IMR-90 (cell line): Measurements from ENCODE around the gene TECPR2. TPM values are rescaled to one million over a fixed set of nuclear protein-coding genes. Genes with fewer than 3 reads are reported as not detected.

Experiments used
- ATAC-seq: fragments of 200-7000 bp; cut with Tn5 transposase; 2 replicates; pipeline ENCODE4 v1.9.1; 2020; ENCODE audit warnings: low read depth, mild to moderate bottlenecking, moderate library complexity
- BruUV-seq: library from RNA; stranded (reverse); fragments of 400-500 nt; replicated peaks from 2 replicates; lab custom pipeline; 2021; lab: Mats Ljungman, UMichigan
- CTCF ChIA-PET: fragments of 300-600 bp; formaldehyde crosslinking; extraction: SDS; loops from one replicate; lab custom pipeline; 2021; ENCODE audit warnings: antibody characterized with exemption; lab: Yijun Ruan, JAX
- POLR2A ChIA-PET: fragments of 300-600 bp; sonication (Branson Sonifier 250); formaldehyde crosslinking; loops from one replicate; lab custom pipeline; 2022; ENCODE audit warnings: antibody characterized with exemption; ENCODE audit not compliant: unreplicated experiment; lab: Charles Lee
- DNase-seq: peaks from one replicate; pipeline ENCODE4 v3.0.0; 2013
- H2AFZ ChIP-seq: replicated peaks from 2 replicates; pipeline ENCODE3; 2013; ENCODE audit warnings: low read length, mild to moderate bottlenecking; ENCODE audit not compliant: poor library complexity
- H2AK5ac ChIP-seq: 2 replicates; pipeline ENCODE4 v1.6.1; 2013; ENCODE audit warnings: low read depth, low read length, inconsistent platforms
- H2AK9ac ChIP-seq: replicated peaks from 2 replicates; pipeline ENCODE3; 2013; ENCODE audit warnings: mild to moderate bottlenecking, low read depth, low read length, moderate library complexity; ENCODE audit not compliant: poor library complexity
- H2BK120ac ChIP-seq: 2 replicates; pipeline ENCODE4 v1.6.1; 2013; ENCODE audit warnings: low read depth, low read length, inconsistent platforms
- H2BK15ac ChIP-seq: 3 replicates; pipeline ENCODE4 v1.6.1; 2013; ENCODE audit warnings: low read depth, low read length, inconsistent platforms
- H2BK20ac ChIP-seq: 2 replicates; pipeline ENCODE4 v1.6.1; 2013; ENCODE audit warnings: low read depth, mild to moderate bottlenecking, inconsistent platforms, low read length, moderate library complexity
- H2BK5ac ChIP-seq: 2 replicates; pipeline ENCODE4 v1.6.1; 2013; ENCODE audit warnings: mild to moderate bottlenecking, low read depth, low read length, inconsistent platforms; ENCODE audit not compliant: poor library complexity, severe bottlenecking
- H3K14ac ChIP-seq: replicated peaks from 2 replicates; pipeline ENCODE4 v1.6.1; 2013; ENCODE audit warnings: low read depth, low read length, inconsistent platforms
- H3K18ac ChIP-seq: 2 replicates; pipeline ENCODE4 v1.6.1; 2013; ENCODE audit warnings: low read depth, low read length, control low read depth
- H3K23ac ChIP-seq: 2 replicates; pipeline ENCODE4 v1.6.1; 2013; ENCODE audit warnings: low read depth, low read length, inconsistent platforms
- H3K27ac ChIP-seq: 2 replicates; pipeline ENCODE4 v1.5.1; 2013; ENCODE audit warnings: mild to moderate bottlenecking, control low read depth, low read length; ENCODE audit not compliant: insufficient read depth
- H3K27me3 ChIP-seq: 2 replicates; pipeline ENCODE4 v1.6.1; 2013; ENCODE audit warnings: low read length; ENCODE audit not compliant: control insufficient read depth, insufficient read depth
- H3K36me3 ChIP-seq: 2 replicates; pipeline ENCODE4 v1.6.1; 2013; ENCODE audit warnings: low read length, mixed read lengths; ENCODE audit not compliant: control insufficient read depth, insufficient read depth
- H3K4ac ChIP-seq: 2 replicates; pipeline ENCODE4 v1.6.1; 2013; ENCODE audit warnings: low read depth, low read length, inconsistent platforms
- H3K4me1 ChIP-seq: 2 replicates; pipeline ENCODE4 v1.6.1; 2013; ENCODE audit warnings: low read length, mixed read lengths; ENCODE audit not compliant: control insufficient read depth, insufficient read depth
- H3K4me2 ChIP-seq: 2 replicates; pipeline ENCODE4 v1.6.1; 2013; ENCODE audit warnings: low read depth, mild to moderate bottlenecking, control low read depth, low read length, moderate library complexity
- H3K4me3 ChIP-seq: 2 replicates; pipeline ENCODE4 v1.5.1; 2013; ENCODE audit warnings: low read depth, mild to moderate bottlenecking, control low read depth, low read length, moderate library complexity; ENCODE audit not compliant: insufficient read depth
- H3K56ac ChIP-seq: 2 replicates; pipeline ENCODE4 v1.6.1; 2013; ENCODE audit warnings: low read length, inconsistent platforms; ENCODE audit not compliant: insufficient read depth; ENCODE audit errors: extremely low read depth
- H3K79me1 ChIP-seq, 2 experiments: 2 replicates each; pipeline ENCODE4 v1.6.1; 2013; ENCODE audit warnings: low read length in 2 of 2, inconsistent platforms in 1 of 2, low read depth in 1 of 2
- H3K9ac ChIP-seq: 2 replicates; pipeline ENCODE4 v1.6.1; 2013; ENCODE audit warnings: low read depth, low read length, control low read depth
- H3K9me1 ChIP-seq: 2 replicates; pipeline ENCODE4 v1.6.1; 2013; ENCODE audit warnings: low read length, inconsistent platforms; ENCODE audit not compliant: insufficient read depth
- H3K9me3 ChIP-seq: 2 replicates; pipeline ENCODE4 v1.6.1; 2013; ENCODE audit warnings: low read length; ENCODE audit not compliant: control insufficient read depth, insufficient read depth
- H4K20me1 ChIP-seq: 2 replicates; pipeline ENCODE4 v1.6.1; 2013; ENCODE audit warnings: low read length, inconsistent platforms; ENCODE audit not compliant: insufficient read depth
- H4K5ac ChIP-seq: 2 replicates; pipeline ENCODE4 v1.6.1; 2013; ENCODE audit warnings: mild to moderate bottlenecking, low read depth, low read length, control low read depth
- H4K8ac ChIP-seq, 2 experiments: 2 replicates each; pipeline ENCODE4 v1.6.1; 2013; ENCODE audit warnings: low read depth in 2 of 2, low read length in 2 of 2, control low read depth in 1 of 2, inconsistent platforms in 1 of 2
- H4K91ac ChIP-seq: 2 replicates; pipeline ENCODE4 v1.6.1; 2013; ENCODE audit warnings: low read depth, low read length, inconsistent platforms; ENCODE audit not compliant: insufficient read depth
- BHLHE40 ChIP-seq: fragments of 150-350 bp; IDR thresholded peaks from 2 replicates; pipeline ENCODE4 v1.6.1; 2016; ENCODE audit warnings: mild to moderate bottlenecking, low read depth, low read length
- CTCF ChIP-seq: conservative IDR thresholded peaks from 2 replicates; pipeline ENCODE4 v1.5.1; 2012; ENCODE audit warnings: mild to moderate bottlenecking, low read depth, low read length, improper control_type of control experiment
- FOS ChIP-seq: fragments of 150-350 bp; IDR thresholded peaks from 2 replicates; pipeline ENCODE4 v1.6.1; 2016; ENCODE audit warnings: low read depth, low read length
- MAFK ChIP-seq: IDR thresholded peaks from 2 replicates; pipeline ENCODE4 v1.6.1; 2012; ENCODE audit warnings: low read depth, low read length, improper control_type of control experiment
- MXI1 ChIP-seq: IDR thresholded peaks from 2 replicates; pipeline ENCODE4 v1.6.1; 2012; ENCODE audit warnings: low read depth, mild to moderate bottlenecking, low read length, moderate library complexity, borderline replicate concordance
- NFE2L2 ChIP-seq: fragments of 150-350 bp; IDR thresholded peaks from 2 replicates; pipeline ENCODE4 v1.6.1; 2016; ENCODE audit warnings: low read depth, mild to moderate bottlenecking, low read length
- POLR2A ChIP-seq: IDR thresholded peaks from 2 replicates; pipeline ENCODE4 v1.6.1; 2012; ENCODE audit warnings: mild to moderate bottlenecking, low read depth, low read length
- RAD21 ChIP-seq: IDR thresholded peaks from 2 replicates; pipeline ENCODE4 v1.6.1; 2012; ENCODE audit warnings: low read length, improper control_type of control experiment
- RCOR1 ChIP-seq: IDR thresholded peaks from 2 replicates; pipeline ENCODE4 v1.6.1; 2012; ENCODE audit warnings: mild to moderate bottlenecking, low read length, improper control_type of control experiment; ENCODE audit not compliant: insufficient replicate concordance
- RFX5 ChIP-seq: IDR thresholded peaks from 2 replicates; pipeline ENCODE4 v1.8.0; 2012; ENCODE audit warnings: low read depth, mild to moderate bottlenecking, low read length, moderate library complexity
- SMC3 ChIP-seq: fragments of 150-350 bp; IDR thresholded peaks from 2 replicates; pipeline ENCODE4 v1.6.1; 2016; ENCODE audit warnings: low read depth, mild to moderate bottlenecking, antibody characterized with exemption, low read length, moderate library complexity
- WGBS, 2 experiments: methylation state at CpG; one replicate each; pipeline versions ENCODE4 v1.1.5 to v1.1.7; 2013; ENCODE audit warnings: missing lambda C conversion rate in 2 of 2; ENCODE audit not compliant: insufficient read length in 1 of 2; ENCODE audit errors: extremely low coverage in 2 of 2; 5-methylcytosine and 5-hydroxymethylcytosine counted together
- dilution Hi-C: fragments of 300-500 bp; cut with HindIII; formaldehyde crosslinking; loops from one replicate; pipeline ENCODE4 v1.14.3; 2018; ENCODE audit warnings: low sequenced_read_pairs; ENCODE audit not compliant: unreplicated experiment
- in situ Hi-C: fragments of 300-500 bp; cut with MboI; formaldehyde crosslinking; loops from 3 replicates; pipeline ENCODE4 v1.14.3; 2019; ENCODE audit warnings: low sequenced_read_pairs, inconsistent platforms, mixed read lengths
- intact Hi-C: fragments of 100-400 bp; cut with micrococcal nuclease; formaldehyde crosslinking; loops from 2 replicates; pipeline ENCODE4 v1.10.0; 2022
- polyA plus RNA-seq, 3 experiments: library from polyadenylated mRNA; depleted of rRNA; stranded (reverse); fragments of >200 nt; gene quantifications; 2 replicates each; pipeline ENCODE4 v1.2.3, GENCODE V29; 2012; ENCODE audit warnings: low replicate concordance in 1 of 3
- total RNA-seq: library from RNA; depleted of rRNA; stranded (reverse); fragments of >200 nt; gene quantifications from 2 replicates; pipeline ENCODE4 v1.2.3, GENCODE V29; 2012
- TF ChIP-seq, protein P1 (sequence below): fragments of 150-350 bp; IDR thresholded peaks from 2 replicates; pipeline ENCODE4 v1.6.1; 2016; ENCODE audit warnings: low read depth, mild to moderate bottlenecking, low read length, moderate library complexity, borderline replicate concordance

Gene TECPR2
- total and polyA plus RNA-seq, 2 of the 4 experiments (the other 2 are of a cell fraction), result 9.5 to 11.7 TPM

DNA sequence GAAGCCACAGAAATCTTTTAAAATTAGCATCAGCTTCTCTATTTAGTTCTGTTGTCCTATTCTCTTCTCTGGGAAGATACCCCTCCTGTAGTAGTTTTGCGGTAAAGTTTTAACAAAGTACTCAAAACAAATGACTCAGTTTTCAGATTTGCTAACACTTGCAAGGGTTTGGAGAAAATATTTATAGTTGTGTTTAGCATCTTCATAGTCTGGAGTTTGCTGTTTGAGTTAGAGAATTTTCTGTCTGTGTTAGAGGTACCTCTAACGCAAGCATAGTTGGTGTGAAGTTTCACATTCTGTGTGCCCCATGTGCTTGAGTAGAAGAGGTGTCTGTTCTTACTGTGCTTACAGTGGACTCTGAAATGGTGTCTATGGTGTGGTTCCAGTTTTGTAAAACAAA, 110.8 kb downstream of the TECPR2 start:
- Histone ChIP-seq H3K23ac (no peak overlapping the region), H3K9me3 (no peaks in the 10 kb centered on the region), H2AK9ac (no peak overlapping the region), H2BK15ac (no peak overlapping the region), H3K9ac (no peak overlapping the region), H3K4me2 (peak overlapping the region; percentile 48; the same call in 1 of the 2 replicates), H4K8ac (no peak overlapping the region), H3K79me1 (peaks cover 0 to 8% of the 10 kb centered on the region in 2 experiments; a peak in 2 of 4 replicates), H3K4ac (no peak overlapping the region), H3K14ac (no peak overlapping the region), H3K4me1 (peaks cover 14% of the 10 kb centered on the region), H3K56ac (no peak overlapping the region), H2AFZ (no peak overlapping the region), H3K9me1 (peaks cover 19% of the 10 kb centered on the region), H3K27ac (no peak overlapping the region), H3K36me3 (no peaks in the 10 kb centered on the region; the same call in 1 of the 2 replicates), H3K18ac (no peak overlapping the region), H4K91ac (no peak overlapping the region), H2BK120ac (no peak overlapping the region), H2BK5ac (no peak overlapping the region), H3K4me3 (no peak overlapping the region), H2BK20ac (no peak overlapping the region), H4K20me1 (peaks cover 3% of the 10 kb centered on the region; the same call in 1 of the 2 replicates), H4K5ac (no peak overlapping the region), H2AK5ac (no peak overlapping the region), H3K27me3 (no peaks in the 10 kb centered on the region)
- in situ Hi-C loops, result no loop called here
- BruUV-seq, result no TSS peak
- ATAC-seq (peak; percentile 79), DNase-seq (peak; percentile 30)
- TF ChIP-seq SMC3 (no peak), NFE2L2 (no peak), RFX5 (no peak), MXI1 (no peak), RAD21 (no peak), RCOR1 (no peak), FOS (no peak), POLR2A (no peak), CTCF (no peak), BHLHE40 (no peak), MAFK (no peak)
- TF ChIP-seq, protein P1, sequence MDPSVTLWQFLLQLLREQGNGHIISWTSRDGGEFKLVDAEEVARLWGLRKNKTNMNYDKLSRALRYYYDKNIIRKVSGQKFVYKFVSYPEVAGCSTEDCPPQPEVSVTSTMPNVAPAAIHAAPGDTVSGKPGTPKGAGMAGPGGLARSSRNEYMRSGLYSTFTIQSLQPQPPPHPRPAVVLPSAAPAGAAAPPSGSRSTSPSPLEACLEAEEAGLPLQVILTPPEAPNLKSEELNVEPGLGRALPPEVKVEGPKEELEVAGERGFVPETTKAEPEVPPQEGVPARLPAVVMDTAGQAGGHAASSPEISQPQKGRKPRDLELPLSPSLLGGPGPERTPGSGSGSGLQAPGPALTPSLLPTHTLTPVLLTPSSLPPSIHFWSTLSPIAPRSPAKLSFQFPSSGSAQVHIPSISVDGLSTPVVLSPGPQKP, result no peak
- CTCF ChIA-PET, result no interaction called here
- POLR2A ChIA-PET, result interaction anchor here (0.6 kb wide), 1 partner anchor 14 kb away, joined by 3 read pairs; no protein-coding TSS in a partner anchor
- intact Hi-C loops, result no loop called here
- dilution Hi-C loops, result no loop called here
- WGBS, 2 experiments, result no CpG with 5 or more reads among the region's 2 CpGs
